GM12892 (cell line): ENCODE measurements around the gene AHNAK2.
"Not testable (repeated sequence)": the region's sequence is repeated elsewhere in the genome, so short reads cannot be mapped to it uniquely, and the experiment has no call there.

Source experiments
- POLR2A ChIP-seq: IDR thresholded peaks from 2 replicates; pipeline ENCODE4 v1.6.1; 2011; ENCODE audit warnings: low read depth, low read length, control low read depth
- POLR2AphosphoS5 ChIP-seq: IDR thresholded peaks from 2 replicates; pipeline ENCODE4 v1.6.1; 2011; ENCODE audit warnings: low read depth, low read length, control low read depth
- TAF1 ChIP-seq: IDR thresholded peaks from 2 replicates; pipeline ENCODE4 v1.6.1; 2011; ENCODE audit warnings: low read depth, mild to moderate bottlenecking, control low read depth, low read length, borderline replicate concordance

DNA sequence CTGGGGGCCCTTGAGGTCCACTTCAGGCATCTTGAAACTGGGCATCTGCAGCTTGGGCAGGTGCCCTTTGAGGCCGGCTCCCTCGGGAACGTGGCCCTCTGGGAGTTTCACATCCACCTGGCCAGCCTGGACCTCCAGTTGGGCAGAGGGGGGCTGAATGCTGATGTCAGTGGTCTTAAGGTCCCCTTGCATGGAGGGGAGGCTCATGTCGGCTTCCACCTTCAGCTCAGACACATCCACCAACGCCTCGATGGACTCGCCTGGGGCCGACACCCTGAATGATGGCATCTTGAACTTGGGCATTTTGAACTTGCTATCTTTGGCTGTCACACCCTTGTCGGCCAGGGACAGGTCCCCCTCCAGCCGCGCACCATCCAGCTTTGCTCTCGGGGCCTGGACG, 31.0 kb downstream of the AHNAK2 start:
- TF ChIP-seq POLR2AphosphoS5, POLR2A, TAF1: not testable (repeated sequence)
